HEK293T (cell line): ENCODE data around the gene MRPL34.

Experiments used
- CTCF ChIA-PET: fragments of 350-600 bp; formaldehyde crosslinking; extraction: SDS; loops from one replicate; lab custom pipeline; 2021; ENCODE audit warnings: antibody characterized with exemption, inconsistent platforms; lab: Yijun Ruan, JAX
- POLR2A ChIA-PET: fragments of 350-600 bp; formaldehyde crosslinking; extraction: SDS; loops from one replicate; lab custom pipeline; 2020; ENCODE audit warnings: antibody characterized with exemption, inconsistent platforms; lab: Yijun Ruan, JAX
- DNase-seq: peaks from one replicate; pipeline ENCODE4 v3.0.0; 2012; ENCODE audit warnings: mixed read lengths; ENCODE audit errors: extremely low spot score
- ARNT ChIP-seq: fragments of 450-650 bp; IDR thresholded peaks from 2 replicates; pipeline ENCODE4 v1.6.1; 2017; ENCODE audit warnings: mild to moderate bottlenecking
- BHLHE40 ChIP-seq: fragments of 450-650 bp; IDR thresholded peaks from 2 replicates; pipeline ENCODE4 v1.6.1; 2016; ENCODE audit warnings: mild to moderate bottlenecking, moderate library complexity, borderline replicate concordance
- CTBP1 ChIP-seq: fragments of 450-650 bp; IDR thresholded peaks from 2 replicates; pipeline ENCODE4 v1.6.1; 2016; ENCODE audit warnings: borderline replicate concordance
- ELF4 ChIP-seq: fragments of 450-650 bp; IDR thresholded peaks from 2 replicates; pipeline ENCODE4 v1.6.1; 2017; ENCODE audit warnings: antibody characterized with exemption
- FOXA1 ChIP-seq: fragments of 450-650 bp; IDR thresholded peaks from 2 replicates; pipeline ENCODE4 v1.6.1; 2016; ENCODE audit warnings: mild to moderate bottlenecking
- FOXK2 ChIP-seq: fragments of 450-650 bp; IDR thresholded peaks from 2 replicates; pipeline ENCODE4 v1.6.1; 2016; ENCODE audit warnings: mild to moderate bottlenecking
- FOXM1 ChIP-seq: fragments of 450-650 bp; IDR thresholded peaks from 2 replicates; pipeline ENCODE4 v1.6.1; 2017; ENCODE audit warnings: mild to moderate bottlenecking, borderline replicate concordance
- HDGF ChIP-seq: fragments of 450-650 bp; IDR thresholded peaks from 2 replicates; pipeline ENCODE4 v1.6.1; 2017; ENCODE audit warnings: antibody characterized with exemption, borderline replicate concordance
- L3MBTL2 ChIP-seq: fragments of 450-650 bp; conservative IDR thresholded peaks from 2 replicates; pipeline ENCODE4 v1.6.1; 2016; ENCODE audit warnings: mild to moderate bottlenecking
- LEF1 ChIP-seq: fragments of 450-650 bp; IDR thresholded peaks from 2 replicates; pipeline ENCODE4 v1.6.1; 2017; ENCODE audit warnings: mild to moderate bottlenecking, borderline replicate concordance
- NFRKB ChIP-seq: fragments of 450-650 bp; IDR thresholded peaks from 2 replicates; pipeline ENCODE4 v1.6.1; 2016; ENCODE audit warnings: mild to moderate bottlenecking, moderate library complexity
- SP1 ChIP-seq: fragments of 450-650 bp; IDR thresholded peaks from 2 replicates; pipeline ENCODE4 v1.6.1; 2017
- SUZ12 ChIP-seq: fragments of 450-650 bp; IDR thresholded peaks from 2 replicates; pipeline ENCODE4 v1.6.1; 2016; ENCODE audit warnings: mild to moderate bottlenecking
- TARDBP ChIP-seq: fragments of 450-650 bp; IDR thresholded peaks from 2 replicates; pipeline ENCODE4 v1.6.1; 2016
- ZNF384 ChIP-seq: fragments of 450-650 bp; IDR thresholded peaks from 2 replicates; pipeline ENCODE4 v1.6.1; 2016
- TF ChIP-seq, protein P1 (sequence below): fragments of 450-650 bp; IDR thresholded peaks from 2 replicates; pipeline ENCODE4 v1.6.1; 2016

The MRPL34 gene

DNA sequence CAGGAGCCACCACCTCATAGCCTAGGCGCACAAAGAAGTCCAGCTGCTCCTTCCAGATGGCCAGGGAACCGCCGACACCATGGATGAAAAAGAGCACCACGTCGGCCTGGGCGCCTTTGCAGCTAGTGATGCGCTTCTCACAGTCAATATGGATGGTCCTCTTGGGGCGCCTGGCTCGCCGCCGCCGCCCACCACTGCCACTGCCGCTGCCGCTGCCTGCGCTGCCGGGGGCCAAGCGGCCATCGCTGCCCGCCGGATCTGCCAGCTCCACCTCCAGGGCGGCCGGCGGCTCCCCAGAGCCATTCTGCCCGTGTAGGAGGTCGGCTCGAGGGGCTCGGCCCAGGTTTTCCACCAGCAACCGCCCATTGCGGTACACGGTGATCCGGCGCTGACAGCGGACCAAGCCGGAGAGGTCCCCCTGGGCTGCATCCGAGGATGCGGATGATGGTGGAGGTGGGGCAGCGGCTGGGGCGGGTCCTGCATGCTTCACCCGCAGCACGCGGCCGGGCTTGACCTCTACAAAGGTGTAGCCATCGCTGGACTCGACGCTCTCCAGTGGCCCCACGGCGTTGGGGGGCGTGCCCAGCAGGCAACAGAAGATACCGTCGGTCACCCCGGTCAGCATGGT lies 4.6 kb upstream of the MRPL34 start:
- POLR2A ChIA-PET, result no interaction called here
- no peak for DNase-seq
- CTCF ChIA-PET, result no interaction called here
- no peak for TF ChIP-seq BHLHE40
- TF ChIP-seq L3MBTL2, result no peak
- no peak for TF ChIP-seq FOXM1
- TF ChIP-seq LEF1, result no peak
- no peak for TF ChIP-seq HDGF
- no peak for TF ChIP-seq FOXK2
- no peak for TF ChIP-seq NFRKB
- TF ChIP-seq CTBP1, result no peak
- TF ChIP-seq, protein P1, sequence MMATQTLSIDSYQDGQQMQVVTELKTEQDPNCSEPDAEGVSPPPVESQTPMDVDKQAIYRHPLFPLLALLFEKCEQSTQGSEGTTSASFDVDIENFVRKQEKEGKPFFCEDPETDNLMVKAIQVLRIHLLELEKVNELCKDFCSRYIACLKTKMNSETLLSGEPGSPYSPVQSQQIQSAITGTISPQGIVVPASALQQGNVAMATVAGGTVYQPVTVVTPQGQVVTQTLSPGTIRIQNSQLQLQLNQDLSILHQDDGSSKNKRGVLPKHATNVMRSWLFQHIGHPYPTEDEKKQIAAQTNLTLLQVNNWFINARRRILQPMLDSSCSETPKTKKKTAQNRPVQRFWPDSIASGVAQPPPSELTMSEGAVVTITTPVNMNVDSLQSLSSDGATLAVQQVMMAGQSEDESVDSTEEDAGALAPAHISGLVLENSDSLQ, result no peak
- no peak for TF ChIP-seq SP1
- TF ChIP-seq FOXA1, result no peak
- no peak for TF ChIP-seq TARDBP
- TF ChIP-seq ZNF384, result no peak
- no peak for TF ChIP-seq ELF4
- TF ChIP-seq ARNT, result no peak
- TF ChIP-seq SUZ12, result no peak

DNA sequence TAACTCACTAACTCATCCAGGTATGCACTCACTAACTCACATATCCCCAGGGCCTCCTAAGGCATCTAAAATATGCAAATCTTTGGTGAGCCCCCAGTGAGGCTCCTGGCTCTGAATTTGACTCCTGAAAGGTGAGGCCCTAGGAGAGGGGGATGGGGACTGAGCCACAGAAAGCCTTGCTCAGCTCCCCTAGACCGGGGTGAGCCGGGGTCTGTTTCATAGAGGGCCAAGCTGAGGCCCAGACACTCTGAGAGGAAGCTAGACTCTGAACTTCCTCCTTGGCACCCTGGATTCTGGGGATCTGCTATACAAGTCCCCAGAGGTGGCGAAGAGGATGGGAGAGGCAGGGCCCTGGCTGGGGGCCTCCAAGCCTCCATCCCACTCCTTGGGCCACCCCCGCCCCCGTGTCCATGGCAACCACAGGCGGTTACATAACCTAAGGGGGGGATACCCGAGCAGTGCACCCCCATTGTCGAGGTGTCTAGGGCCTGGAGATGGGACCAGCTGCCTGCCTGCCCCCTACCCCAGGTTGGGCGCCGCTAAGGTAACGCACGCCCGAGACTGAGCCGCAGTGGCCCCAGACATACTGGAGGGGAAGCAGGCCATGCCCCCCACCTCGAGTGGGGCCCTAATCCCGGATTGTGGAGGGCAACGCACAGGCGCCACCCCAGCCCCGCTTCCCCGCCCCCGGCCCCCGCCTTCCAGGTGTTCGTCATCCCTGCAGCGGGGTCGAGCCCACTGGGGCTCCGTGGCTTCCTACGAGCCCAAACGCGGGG lies 3.1 kb upstream of the MRPL34 start:
- TF ChIP-seq LEF1, result no peak
- no peak for TF ChIP-seq CTBP1
- TF ChIP-seq, protein P1, result no peak
- no peak for TF ChIP-seq BHLHE40
- no peak for TF ChIP-seq HDGF
- TF ChIP-seq FOXA1, result no peak
- no peak for TF ChIP-seq FOXM1
- TF ChIP-seq ZNF384, result no peak
- TF ChIP-seq TARDBP, result no peak
- no peak for TF ChIP-seq SP1
- TF ChIP-seq ELF4, result no peak
- TF ChIP-seq FOXK2, result no peak
- no peak for TF ChIP-seq NFRKB
- TF ChIP-seq L3MBTL2, result no peak
- no peak for TF ChIP-seq SUZ12
- TF ChIP-seq ARNT, result no peak
- DNase-seq, result no peak
- ChIA-PET CTCF (interaction anchor here (1.9 kb wide), 1 partner anchor 10 kb away, joined by 7 read pairs; no protein-coding TSS in a partner anchor), POLR2A (interaction anchor here (2.3 kb wide), 1 partner anchor 10 kb away, joined by 12 read pairs; no protein-coding TSS in a partner anchor)

DNA sequence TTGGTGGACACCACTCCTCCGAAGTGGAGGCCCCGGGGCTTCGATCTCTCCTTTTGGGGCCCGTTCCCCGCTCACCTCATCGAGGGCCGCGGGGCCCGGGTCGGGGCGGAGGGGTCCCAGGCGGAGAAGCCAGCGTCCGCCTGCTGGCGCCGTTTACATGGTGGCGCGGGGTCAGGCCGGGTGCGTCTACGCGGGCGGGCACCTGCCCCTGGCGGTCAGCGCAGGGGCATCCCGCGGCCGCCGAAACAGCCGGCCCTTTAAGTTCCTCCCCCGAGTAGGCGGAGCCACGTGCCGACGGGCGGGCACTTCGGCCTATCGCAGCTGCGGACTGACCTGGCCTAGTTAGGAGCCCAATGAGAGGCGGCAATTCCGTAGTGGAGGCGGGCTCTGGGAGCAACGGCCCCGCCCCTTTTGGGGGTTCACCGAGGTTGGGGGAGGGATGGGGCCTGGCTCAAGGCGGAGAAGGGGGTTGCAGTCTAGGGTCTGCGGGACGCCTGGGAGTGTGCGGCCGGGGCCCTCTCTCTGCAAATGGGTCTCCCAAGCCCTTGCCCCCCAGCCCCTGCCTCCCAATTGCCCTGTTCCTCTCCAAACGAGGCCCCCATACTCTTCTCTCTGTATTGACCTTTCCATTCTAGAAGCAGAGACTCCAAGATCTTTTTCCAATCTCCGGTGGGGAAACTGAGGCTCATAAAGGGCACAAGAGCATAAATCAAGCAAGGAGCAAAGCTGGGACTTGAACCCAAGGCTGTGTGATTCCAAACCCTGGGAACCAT lies 2.3 kb upstream of the MRPL34 start, which contains the start of gene ABHD8:
Gene ABHD8, minus strand, starts transcription at position 259 of the 773 bp plus-strand sequence. CDS start 1,809 bp downstream, outside the sequence.
- ChIA-PET CTCF (interaction anchor here (0.6 to 1.9 kb wide), 4 partner anchors 11 to 159 kb away, joined by 3 to 7 read pairs (median 4); no protein-coding TSS in a partner anchor), POLR2A (interaction anchor here (0.9 to 2.3 kb wide), 2 partner anchors 11 to 32 kb away, joined by 3 to 12 read pairs; partner anchors contain the start of gene ANO8)
- TF ChIP-seq SP1, result no peak
- TF ChIP-seq, protein P1, result peak; percentile 99
- DNase-seq, result peak; percentile 90

DNA sequence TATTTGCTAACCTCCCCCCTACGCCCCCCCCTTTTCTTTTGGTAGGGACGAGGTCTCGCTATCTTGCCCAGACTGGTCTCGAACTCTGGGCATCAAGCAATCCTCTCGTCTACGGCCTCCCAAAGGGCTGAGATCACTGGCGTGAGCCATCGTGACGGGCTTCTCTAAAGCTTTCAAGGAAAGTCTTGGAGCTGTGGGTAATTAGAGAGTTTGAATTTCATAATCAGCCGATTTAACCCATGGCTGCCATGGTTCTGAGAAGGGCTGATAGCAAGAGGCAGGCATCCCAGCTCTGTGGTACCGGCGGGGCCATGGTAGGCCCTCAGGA lies 1.8 kb upstream of the MRPL34 start:
- TF ChIP-seq LEF1 (no peak), BHLHE40 (no peak), FOXK2 (no peak), ARNT (no peak), SUZ12 (no peak), NFRKB (no peak), TARDBP (no peak)
- TF ChIP-seq, protein P1, result no peak
- ChIA-PET CTCF (interaction anchor here (0.6 to 1.9 kb wide), 6 partner anchors 11 to 159 kb away, joined by 3 to 11 read pairs (median 6); no protein-coding TSS in a partner anchor), POLR2A (interaction anchor here (0.9 to 2.3 kb wide), 2 partner anchors 12 to 31 kb away, joined by 3 to 12 read pairs; partner anchors contain the start of gene ANO8)
- DNase-seq, result no peak
